SK-N-SH treated with all-trans-retinoic acid at 6 μM for 48 hours (cell line): ENCODE data around the gene PTPRB.

ENCODE experiments used
- CSDC2 ChIP-seq: fragments of 250-450 bp; sonication (Bioruptor Pico); IDR thresholded peaks from 2 replicates; pipeline ENCODE4 v1.5.0; 2020; ENCODE audit warnings: mild to moderate bottlenecking, moderate library complexity
- ESRRG ChIP-seq: fragments of 250-450 bp; sonication (Bioruptor Pico); IDR thresholded peaks from 2 replicates; pipeline ENCODE4 v1.6.1; 2021; ENCODE audit warnings: mild to moderate bottlenecking
- GLIS3 ChIP-seq: fragments of 250-450 bp; sonication (Bioruptor Pico); IDR thresholded peaks from 2 replicates; pipeline ENCODE4 v1.5.0; 2020; ENCODE audit warnings: mild to moderate bottlenecking, moderate library complexity
- ISL1 ChIP-seq: fragments of 250-450 bp; sonication (Bioruptor Pico); IDR thresholded peaks from 2 replicates; pipeline ENCODE4 v2.1.2; 2022; ENCODE audit warnings: mild to moderate bottlenecking, moderate library complexity
- PPARA ChIP-seq: fragments of 250-450 bp; sonication (Bioruptor Pico); IDR thresholded peaks from 2 replicates; pipeline ENCODE4 v1.5.0; 2020; ENCODE audit warnings: mild to moderate bottlenecking, borderline replicate concordance
- SNAI2 ChIP-seq: fragments of 250-450 bp; sonication (Bioruptor Pico); IDR thresholded peaks from 2 replicates; pipeline ENCODE4 v1.5.0; 2020; ENCODE audit warnings: mild to moderate bottlenecking, moderate library complexity
- TCF4 ChIP-seq: fragments of 250-450 bp; sonication (Bioruptor Pico); IDR thresholded peaks from 2 replicates; pipeline ENCODE4 v1.8.0; 2021; ENCODE audit warnings: mild to moderate bottlenecking, moderate library complexity, borderline replicate concordance
- TOX ChIP-seq: fragments of 250-450 bp; sonication (Bioruptor Pico); IDR thresholded peaks from 2 replicates; pipeline ENCODE4 v1.8.0; 2021; ENCODE audit warnings: mild to moderate bottlenecking, moderate library complexity, borderline replicate concordance
- ZC3H10 ChIP-seq: fragments of 250-450 bp; sonication (Bioruptor Pico); IDR thresholded peaks from 2 replicates; pipeline ENCODE4 v1.5.1; 2021; ENCODE audit warnings: mild to moderate bottlenecking, moderate library complexity
- ZFP30 ChIP-seq: fragments of 450-650 bp; formaldehyde crosslinking; IDR thresholded peaks from 2 replicates; pipeline ENCODE4 v1.5.0; 2022; ENCODE audit warnings: mild to moderate bottlenecking, moderate library complexity
- ZNF565 ChIP-seq: fragments of 450-650 bp; formaldehyde crosslinking; conservative IDR thresholded peaks from 2 replicates; pipeline ENCODE4 v1.5.0; 2020; ENCODE audit warnings: low read depth, mild to moderate bottlenecking, moderate library complexity
- TF ChIP-seq, protein P1 (sequence below): fragments of 250-450 bp; sonication (Bioruptor Pico); IDR thresholded peaks from 2 replicates; pipeline ENCODE4 v1.8.0; 2020; ENCODE audit warnings: mild to moderate bottlenecking, moderate library complexity, borderline replicate concordance
- TF ChIP-seq, protein P2 (sequence below): fragments of 250-450 bp; sonication (Bioruptor Pico); IDR thresholded peaks from 2 replicates; pipeline ENCODE4 v1.5.1; 2020; ENCODE audit warnings: low read depth, mild to moderate bottlenecking, moderate library complexity

DNA sequence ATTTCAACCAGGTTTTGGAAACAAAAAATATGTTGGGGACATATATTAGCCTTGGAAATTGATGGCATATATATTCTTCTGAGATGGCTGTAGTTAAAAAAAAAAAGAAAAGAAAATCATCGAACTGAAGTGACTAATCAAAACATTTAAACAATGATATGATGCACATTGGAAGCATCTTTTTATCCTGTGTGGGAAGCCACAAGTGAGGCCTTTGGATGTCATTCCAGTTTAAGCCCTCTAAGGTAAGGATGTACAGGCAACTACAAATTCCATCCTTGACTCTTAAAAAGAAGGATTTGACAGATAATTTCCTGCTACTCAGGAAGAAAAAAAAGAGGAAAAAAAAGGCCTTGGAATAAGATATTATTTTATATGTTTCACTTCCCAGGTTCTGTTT lies 9.6 kb upstream of the PTPRB start:
- TF ChIP-seq, protein P1, sequence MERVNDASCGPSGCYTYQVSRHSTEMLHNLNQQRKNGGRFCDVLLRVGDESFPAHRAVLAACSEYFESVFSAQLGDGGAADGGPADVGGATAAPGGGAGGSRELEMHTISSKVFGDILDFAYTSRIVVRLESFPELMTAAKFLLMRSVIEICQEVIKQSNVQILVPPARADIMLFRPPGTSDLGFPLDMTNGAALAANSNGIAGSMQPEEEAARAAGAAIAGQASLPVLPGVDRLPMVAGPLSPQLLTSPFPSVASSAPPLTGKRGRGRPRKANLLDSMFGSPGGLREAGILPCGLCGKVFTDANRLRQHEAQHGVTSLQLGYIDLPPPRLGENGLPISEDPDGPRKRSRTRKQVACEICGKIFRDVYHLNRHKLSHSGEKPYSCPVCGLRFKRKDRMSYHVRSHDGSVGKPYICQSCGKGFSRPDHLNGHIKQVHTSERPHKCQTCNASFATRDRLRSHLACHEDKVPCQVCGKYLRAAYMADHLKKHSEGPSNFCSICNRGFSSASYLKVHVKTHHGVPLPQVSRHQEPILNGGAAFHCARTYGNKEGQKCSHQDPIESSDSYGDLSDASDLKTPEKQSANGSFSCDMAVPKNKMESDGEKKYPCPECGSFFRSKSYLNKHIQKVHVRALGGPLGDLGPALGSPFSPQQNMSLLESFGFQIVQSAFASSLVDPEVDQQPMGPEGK (CRISPR knock-in tag) = no peak
- TF ChIP-seq, protein P2, sequence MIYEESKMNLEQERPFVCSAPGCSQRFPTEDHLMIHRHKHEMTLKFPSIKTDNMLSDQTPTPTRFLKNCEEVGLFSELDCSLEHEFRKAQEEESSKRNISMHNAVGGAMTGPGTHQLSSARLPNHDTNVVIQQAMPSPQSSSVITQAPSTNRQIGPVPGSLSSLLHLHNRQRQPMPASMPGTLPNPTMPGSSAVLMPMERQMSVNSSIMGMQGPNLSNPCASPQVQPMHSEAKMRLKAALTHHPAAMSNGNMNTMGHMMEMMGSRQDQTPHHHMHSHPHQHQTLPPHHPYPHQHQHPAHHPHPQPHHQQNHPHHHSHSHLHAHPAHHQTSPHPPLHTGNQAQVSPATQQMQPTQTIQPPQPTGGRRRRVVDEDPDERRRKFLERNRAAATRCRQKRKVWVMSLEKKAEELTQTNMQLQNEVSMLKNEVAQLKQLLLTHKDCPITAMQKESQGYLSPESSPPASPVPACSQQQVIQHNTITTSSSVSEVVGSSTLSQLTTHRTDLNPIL (CRISPR knock-in tag) = no peak
- TF ChIP-seq TCF4 (CRISPR knock-in tag) (no peak), ZNF565 (no peak), SNAI2 (CRISPR knock-in tag) (no peak), ZFP30 (CRISPR knock-in tag) (no peak), ISL1 (CRISPR knock-in tag) (0 out of 2 replicates have a peak, but pooled peaks have one; percentile 17), GLIS3 (CRISPR knock-in tag) (no peak), TOX (no peak), ZC3H10 (CRISPR knock-in tag) (no peak), ESRRG (CRISPR knock-in tag) (no peak), PPARA (CRISPR knock-in tag) (no peak), CSDC2 (CRISPR knock-in tag) (no peak)
